ENCODE results near the gene TMPRSS3. TPM values are rescaled to one million over a fixed set of nuclear protein-coding genes. Genes with fewer than 3 reads are reported as not detected.

Gene TMPRSS3
- total RNA-seq, 1 donor from 2014 or later: 14.4 TPM

GRCh38 chr21:42381347-42381984, 14.4 kb downstream of the TMPRSS3 start:
- Mint-ChIP-seq H3K36me3 (ENCODE audit: insufficient read depth) (peaks cover 10% of the 10 kb centered on the region), H3K27ac (peak overlapping the region; percentile 88), H3K4me1 (ENCODE audit: low read depth) (peaks cover 16% of the 10 kb centered on the region), H3K4me3 (ENCODE audit: low read depth) (no peak overlapping the region), H3K27me3 (peaks cover 7% of the 10 kb centered on the region), H3K9me3 (ENCODE audit: low read depth) (no peaks in the 10 kb centered on the region)
- TF ChIP-seq CTCF (IDR thresholded peaks at IDR 0.05; ENCODE audit: unreplicated experiment): peak; percentile 54
- DNase-seq (ENCODE audit: low spot score, unreplicated experiment): no peak

- no peaks in the 10 kb centered on the region for H3K9me3 Mint-ChIP-seq (ENCODE audit: low read depth)
- H3K27ac Mint-ChIP-seq: no peak overlapping the region
- peaks cover 10% of the 10 kb centered on the region for H3K36me3 Mint-ChIP-seq (ENCODE audit: insufficient read depth)
- DNase-seq (ENCODE audit: low spot score, unreplicated experiment): no peak
- no peak overlapping the region for H3K4me3 Mint-ChIP-seq (ENCODE audit: low read depth)
- H3K4me1 Mint-ChIP-seq (ENCODE audit: low read depth): peaks cover 18% of the 10 kb centered on the region
- no peak for TF ChIP-seq CTCF (IDR thresholded peaks at IDR 0.05; ENCODE audit: unreplicated experiment)
- H3K27me3 Mint-ChIP-seq: peaks cover 7% of the 10 kb centered on the region
Measured at GRCh38 chr21:42379426-42380215, 16.2 kb downstream of the TMPRSS3 start.

GRCh38 chr21:42378418-42378817, 17.4 kb downstream of the TMPRSS3 start:
- no peak for TF ChIP-seq CTCF (IDR thresholded peaks at IDR 0.05; ENCODE audit: unreplicated experiment)
- Mint-ChIP-seq H3K27ac (no peak overlapping the region), H3K9me3 (ENCODE audit: low read depth) (no peaks in the 10 kb centered on the region)

GRCh38 chr21:42377951-42378340, 17.9 kb downstream of the TMPRSS3 start:
- peaks cover 14% of the 10 kb centered on the region for H3K4me1 Mint-ChIP-seq (ENCODE audit: low read depth)
- H3K27ac Mint-ChIP-seq: no peak overlapping the region
- peaks cover 10% of the 10 kb centered on the region for H3K36me3 Mint-ChIP-seq (ENCODE audit: insufficient read depth)
- TF ChIP-seq CTCF (IDR thresholded peaks at IDR 0.05; ENCODE audit: unreplicated experiment): no peak
- no peak overlapping the region for H3K4me3 Mint-ChIP-seq (ENCODE audit: low read depth)
- H3K27me3 Mint-ChIP-seq: peaks cover 12% of the 10 kb centered on the region
- no peaks in the 10 kb centered on the region for H3K9me3 Mint-ChIP-seq (ENCODE audit: low read depth)
- DNase-seq (ENCODE audit: low spot score, unreplicated experiment): no peak

More at GRCh38 chr21:42378418-42378817, 17.4 kb downstream of the TMPRSS3 start:
- Mint-ChIP-seq H3K27me3 (peaks cover 10% of the 10 kb centered on the region), H3K4me3 (ENCODE audit: low read depth) (no peak overlapping the region), H3K36me3 (ENCODE audit: insufficient read depth) (peaks cover 10% of the 10 kb centered on the region), H3K4me1 (ENCODE audit: low read depth) (peaks cover 14% of the 10 kb centered on the region)
- DNase-seq (ENCODE audit: low spot score, unreplicated experiment): no peak

GRCh38 chr21:42377211-42377950, 18.5 kb downstream of the TMPRSS3 start:
- Mint-ChIP-seq H3K27ac (no peak overlapping the region), H3K27me3 (peaks cover 12% of the 10 kb centered on the region), H3K9me3 (ENCODE audit: low read depth) (no peaks in the 10 kb centered on the region), H3K4me1 (ENCODE audit: low read depth) (peaks cover 15% of the 10 kb centered on the region), H3K4me3 (ENCODE audit: low read depth) (no peak overlapping the region), H3K36me3 (ENCODE audit: insufficient read depth) (peaks cover 7% of the 10 kb centered on the region)
- TF ChIP-seq CTCF (IDR thresholded peaks at IDR 0.05; ENCODE audit: unreplicated experiment): no peak
- DNase-seq (ENCODE audit: low spot score, unreplicated experiment): no peak
